ENCODE data around the gene SLC38A8.

- TF ChIP-seq POLR2A (IDR thresholded peaks at IDR 0.05; ENCODE audit: low read depth, low read length) (no peak), POLR2AphosphoS5 (IDR thresholded peaks at IDR 0.05; ENCODE audit: low read depth, low read length) (no peak), TAF1 (IDR thresholded peaks at IDR 0.05; ENCODE audit: borderline replicate concordance, low read depth, low read length) (no peak)
These were observed 61.8 kb downstream of the SLC38A8 start for GRCh38 chr16:83980794-83981193.

Data from GM12892 (cell line).